Neural crest cell (in vitro differentiated cells): Measurements from ENCODE around the gene L3MBTL2. TPM values are rescaled to one million over a fixed set of nuclear protein-coding genes. Genes with fewer than 3 reads are reported as not detected.

Experiments
- DNase-seq: peaks from one replicate; pipeline ENCODE4 v3.0.0; 2021; ENCODE audit warnings: low read depth, mixed read lengths, low spot score
- H3K27ac Mint-ChIP-seq: one replicate; pipeline ENCODE4 v1.8.0; 2021; ENCODE audit warnings: mild to moderate bottlenecking, mixed read lengths; ENCODE audit not compliant: unreplicated experiment
- H3K27me3 Mint-ChIP-seq: 2 replicates; pipeline ENCODE4 v1.8.0; 2021; ENCODE audit warnings: low read depth, mild to moderate bottlenecking, mixed read lengths
- H3K36me3 Mint-ChIP-seq: 2 replicates; pipeline ENCODE4 v1.8.0; 2021; ENCODE audit warnings: low read depth, mild to moderate bottlenecking, mixed read lengths
- H3K4me1 Mint-ChIP-seq: 2 replicates; pipeline ENCODE4 v1.8.0; 2021; ENCODE audit warnings: mixed read lengths
- H3K4me3 Mint-ChIP-seq: one replicate; pipeline ENCODE4 v1.8.0; 2021; ENCODE audit warnings: mild to moderate bottlenecking, mixed read lengths
- H3K9me3 Mint-ChIP-seq: 2 replicates; pipeline ENCODE4 v1.8.0; 2021; ENCODE audit warnings: mixed read lengths
- CTCF ChIP-seq: fragments of 200-600 bp; sonication (generic); conservative IDR thresholded peaks from 2 replicates; pipeline ENCODE4 v1.5.0; 2021; ENCODE audit warnings: antibody characterized with exemption, mild to moderate bottlenecking
- total RNA-seq: library from RNA; stranded (reverse); gene quantifications from 2 replicates; pipeline ENCODE4 v1.2.1, GENCODE V29; 2021

Gene L3MBTL2
- total RNA-seq, 1 donor from 2014 or later = 32.3 TPM

GRCh38 chr22:41262250-41262765 is 57.2 kb downstream of the L3MBTL2 start:
- no peak overlapping the region for H3K4me3 Mint-ChIP-seq
- no peak overlapping the region for H3K27ac Mint-ChIP-seq
- no peak for TF ChIP-seq CTCF
- DNase-seq = no peak
- H3K36me3 Mint-ChIP-seq = peaks cover 11% of the 10 kb centered on the region
- no peaks in the 10 kb centered on the region for H3K27me3 Mint-ChIP-seq
- H3K9me3 Mint-ChIP-seq = no peaks in the 10 kb centered on the region
- H3K4me1 Mint-ChIP-seq = peaks cover 3% of the 10 kb centered on the region

GRCh38 chr22:41263704-41264103 is 58.6 kb downstream of the L3MBTL2 start:
- Mint-ChIP-seq H3K27ac (no peak overlapping the region), H3K4me1 (peaks cover 3% of the 10 kb centered on the region), H3K4me3 (no peak overlapping the region), H3K9me3 (no peaks in the 10 kb centered on the region), H3K27me3 (no peaks in the 10 kb centered on the region), H3K36me3 (peaks cover 11% of the 10 kb centered on the region)
- no peak for DNase-seq
- no peak for TF ChIP-seq CTCF

GRCh38 chr22:41264408-41264941 is 59.4 kb downstream of the L3MBTL2 start:
- H3K4me3 Mint-ChIP-seq = no peak overlapping the region
- H3K27ac Mint-ChIP-seq = no peak overlapping the region
- no peaks in the 10 kb centered on the region for H3K27me3 Mint-ChIP-seq
- DNase-seq = no peak
- no peak for TF ChIP-seq CTCF
- H3K9me3 Mint-ChIP-seq = no peaks in the 10 kb centered on the region
- H3K4me1 Mint-ChIP-seq = peaks cover 3% of the 10 kb centered on the region
- H3K36me3 Mint-ChIP-seq = peaks cover 14% of the 10 kb centered on the region

GRCh38 chr22:41267958-41268357 is 62.8 kb downstream of the L3MBTL2 start:
- Mint-ChIP-seq H3K27ac (no peak overlapping the region), H3K27me3 (no peaks in the 10 kb centered on the region), H3K36me3 (peaks cover 14% of the 10 kb centered on the region), H3K9me3 (no peaks in the 10 kb centered on the region), H3K4me3 (no peak overlapping the region), H3K4me1 (peaks cover 3% of the 10 kb centered on the region)
- TF ChIP-seq CTCF = no peak
- no peak for DNase-seq

GRCh38 chr22:41271787-41272186 is 66.7 kb downstream of the L3MBTL2 start:
- no peak for DNase-seq
- H3K4me1 Mint-ChIP-seq = no peaks in the 10 kb centered on the region
- H3K36me3 Mint-ChIP-seq = peaks cover 11% of the 10 kb centered on the region
- TF ChIP-seq CTCF = no peak
- no peaks in the 10 kb centered on the region for H3K9me3 Mint-ChIP-seq
- no peak overlapping the region for H3K27ac Mint-ChIP-seq
- no peak overlapping the region for H3K4me3 Mint-ChIP-seq
- no peaks in the 10 kb centered on the region for H3K27me3 Mint-ChIP-seq
